A673 (cell line): ENCODE results near the gene NFATC3. TPM values are rescaled to one million over a fixed set of nuclear protein-coding genes. Genes with fewer than 3 reads are reported as not detected.

Source experiments
- BruUV-seq: library from RNA; stranded (reverse); fragments of 400-500 nt; replicated peaks from 2 replicates; lab custom pipeline; 2021; lab: Mats Ljungman, UMichigan
- CTCF ChIA-PET: fragments of 300-600 bp; sonication (Branson Sonifier 250); formaldehyde crosslinking; loops from one replicate; lab custom pipeline; 2022; ENCODE audit warnings: antibody characterized with exemption; lab: Charles Lee
- POLR2A ChIA-PET: fragments of 300-600 bp; sonication (Branson Sonifier 250); formaldehyde crosslinking; loops from one replicate; lab custom pipeline; 2022; ENCODE audit warnings: antibody characterized with exemption; ENCODE audit not compliant: low non-redundant PET; lab: Charles Lee
- DNase-seq: peaks from one replicate; pipeline ENCODE4 v3.0.0-alpha.2; 2015; ENCODE audit warnings: low spot score
- H3K27ac ChIP-seq: fragments of 200-600 bp; sonication (generic); 2 replicates; pipeline ENCODE4 v1.5.1; 2016; ENCODE audit warnings: mixed run types, low read depth, mild to moderate bottlenecking, mixed read lengths, antibody characterized with exemption, low read length; ENCODE audit not compliant: poor library complexity, severe bottlenecking
- H3K27me3 ChIP-seq: fragments of 200-600 bp; sonication (generic); replicated peaks from 2 replicates; pipeline ENCODE4 v1.6.1; 2017; ENCODE audit warnings: mixed run types, low read depth, mild to moderate bottlenecking, mixed read lengths, antibody characterized with exemption, low read length; ENCODE audit not compliant: insufficient read depth, poor library complexity
- H3K36me3 ChIP-seq: fragments of 200-600 bp; sonication (generic); 2 replicates; pipeline ENCODE4 v1.6.1; 2016; ENCODE audit warnings: mixed run types, mild to moderate bottlenecking, mixed read lengths, antibody characterized with exemption, low read length; ENCODE audit not compliant: insufficient read depth, poor library complexity, severe bottlenecking
- H3K4me1 ChIP-seq: fragments of 200-600 bp; sonication (generic); 2 replicates; pipeline ENCODE4 v1.6.1; 2017; ENCODE audit warnings: mixed run types, mild to moderate bottlenecking, mixed read lengths, antibody characterized with exemption, low read length; ENCODE audit not compliant: insufficient read depth, poor library complexity, severe bottlenecking
- H3K4me3 ChIP-seq: fragments of 200-600 bp; sonication (generic); 2 replicates; pipeline ENCODE4 v1.5.1; 2016; ENCODE audit warnings: low read depth, mixed run types, mild to moderate bottlenecking, mixed read lengths, low read length; ENCODE audit not compliant: poor library complexity, severe bottlenecking
- H3K9me3 ChIP-seq: fragments of 200-600 bp; sonication (generic); 2 replicates; pipeline ENCODE4 v1.6.1; 2016; ENCODE audit warnings: mixed run types, low read depth, mild to moderate bottlenecking, mixed read lengths, antibody characterized with exemption, low read length; ENCODE audit not compliant: poor library complexity, severe bottlenecking
- EZH2 ChIP-seq: fragments of 200-600 bp; sonication (generic); IDR thresholded peaks from 2 replicates; pipeline ENCODE4 v1.6.1; 2017; ENCODE audit warnings: borderline replicate concordance, low read depth, mild to moderate bottlenecking, mixed read lengths, antibody characterized with exemption, low read length; ENCODE audit not compliant: poor library complexity, severe bottlenecking
- intact Hi-C: fragments of 100-400 bp; cut with micrococcal nuclease; formaldehyde crosslinking; loops from one replicate; pipeline ENCODE4 v1.10.0; 2022; ENCODE audit not compliant: unreplicated experiment
- total RNA-seq: library from RNA; stranded (reverse); gene quantifications from 2 replicates; pipeline ENCODE4 v1.2.3, GENCODE V29; 2021
- TF ChIP-seq, protein P1 (sequence below): fragments of 300-800, 200-600 bp; sonication (generic); conservative IDR thresholded peaks from 2 replicates; pipeline ENCODE4 v1.5.1; 2017; ENCODE audit warnings: low read depth, mild to moderate bottlenecking, antibody characterized with exemption, low read length, moderate library complexity, mixed read lengths

Gene NFATC3
- total RNA-seq, 1 experiment from 2014 or later: 56.0 TPM

DNA sequence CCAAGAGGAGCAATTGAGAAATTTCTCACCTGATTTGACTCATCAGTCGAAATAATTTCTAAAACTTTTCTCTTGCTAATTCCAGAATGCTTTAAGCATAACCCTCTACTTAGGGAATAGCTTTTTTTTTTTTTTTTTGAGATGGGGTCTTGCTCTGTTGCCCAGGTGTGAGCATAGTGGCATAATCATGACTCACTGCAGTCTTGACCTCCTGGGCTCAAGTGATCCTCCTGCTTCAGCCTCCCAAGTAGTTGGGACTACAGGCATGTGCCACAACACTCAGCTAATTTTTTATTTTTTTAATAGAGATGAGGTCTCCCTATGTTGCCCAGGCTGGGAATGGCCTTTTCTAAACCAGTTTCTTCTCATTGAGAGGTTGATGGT is 13.7 kb upstream of the NFATC3 start:
- peaks cover 5% of the 10 kb centered on the region for H3K4me1 ChIP-seq
- no peak for DNase-seq
- BruUV-seq: no TSS peak
- TF ChIP-seq, protein P1, sequence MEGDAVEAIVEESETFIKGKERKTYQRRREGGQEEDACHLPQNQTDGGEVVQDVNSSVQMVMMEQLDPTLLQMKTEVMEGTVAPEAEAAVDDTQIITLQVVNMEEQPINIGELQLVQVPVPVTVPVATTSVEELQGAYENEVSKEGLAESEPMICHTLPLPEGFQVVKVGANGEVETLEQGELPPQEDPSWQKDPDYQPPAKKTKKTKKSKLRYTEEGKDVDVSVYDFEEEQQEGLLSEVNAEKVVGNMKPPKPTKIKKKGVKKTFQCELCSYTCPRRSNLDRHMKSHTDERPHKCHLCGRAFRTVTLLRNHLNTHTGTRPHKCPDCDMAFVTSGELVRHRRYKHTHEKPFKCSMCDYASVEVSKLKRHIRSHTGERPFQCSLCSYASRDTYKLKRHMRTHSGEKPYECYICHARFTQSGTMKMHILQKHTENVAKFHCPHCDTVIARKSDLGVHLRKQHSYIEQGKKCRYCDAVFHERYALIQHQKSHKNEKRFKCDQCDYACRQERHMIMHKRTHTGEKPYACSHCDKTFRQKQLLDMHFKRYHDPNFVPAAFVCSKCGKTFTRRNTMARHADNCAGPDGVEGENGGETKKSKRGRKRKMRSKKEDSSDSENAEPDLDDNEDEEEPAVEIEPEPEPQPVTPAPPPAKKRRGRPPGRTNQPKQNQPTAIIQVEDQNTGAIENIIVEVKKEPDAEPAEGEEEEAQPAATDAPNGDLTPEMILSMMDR: no peak
- no peak for TF ChIP-seq EZH2
- no peak overlapping the region for H3K27ac ChIP-seq
- intact Hi-C loops: no loop called here
- H3K9me3 ChIP-seq: no peaks in the 10 kb centered on the region
- H3K4me3 ChIP-seq: no peak overlapping the region
- ChIA-PET POLR2A (no interaction called here), CTCF (no interaction called here)
- H3K27me3 ChIP-seq: no peaks in the 10 kb centered on the region
- peaks cover 4% of the 10 kb centered on the region for H3K36me3 ChIP-seq

DNA sequence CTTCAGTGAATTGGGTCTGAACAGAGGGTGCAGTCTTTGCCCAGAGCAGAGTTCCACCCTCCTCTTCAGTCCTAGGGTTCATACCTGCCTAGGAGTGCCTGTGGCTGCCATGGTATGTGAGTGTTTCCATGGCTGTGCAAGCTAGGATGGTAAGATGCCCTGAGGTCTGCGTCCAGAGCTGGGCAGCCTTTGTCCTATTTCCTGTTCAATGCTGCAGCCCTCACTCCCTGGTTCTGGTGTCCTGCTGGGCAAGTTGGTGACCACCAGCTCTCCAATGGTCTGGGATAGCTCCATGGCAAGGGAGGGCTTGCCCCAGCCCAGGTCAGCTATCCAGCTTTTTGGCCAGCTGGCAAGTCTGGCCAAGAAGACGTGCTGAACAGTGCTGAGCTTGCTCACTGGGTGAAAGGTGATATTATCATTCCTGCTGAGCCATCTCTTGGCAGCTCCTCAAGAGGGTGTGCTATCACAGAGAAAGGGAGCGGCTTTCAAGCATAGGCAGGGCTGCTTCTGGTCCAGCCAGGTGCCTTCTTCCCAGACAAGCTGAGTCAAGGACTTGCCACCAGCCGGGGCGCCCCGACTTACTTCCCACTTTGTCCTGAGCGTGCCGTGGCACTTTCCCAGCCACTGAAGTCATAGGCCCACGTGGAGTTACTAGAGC is 13.0 kb upstream of the NFATC3 start:
- no peaks in the 10 kb centered on the region for H3K27me3 ChIP-seq
- no TSS peak for BruUV-seq
- peaks cover 5% of the 10 kb centered on the region for H3K4me1 ChIP-seq
- H3K4me3 ChIP-seq: no peak overlapping the region
- no peak overlapping the region for H3K27ac ChIP-seq
- ChIA-PET CTCF (no interaction called here), POLR2A (no interaction called here)
- H3K36me3 ChIP-seq: peaks cover 7% of the 10 kb centered on the region
- intact Hi-C loops: no loop called here
- no peak for DNase-seq
- no peaks in the 10 kb centered on the region for H3K9me3 ChIP-seq
- TF ChIP-seq, protein P1: no peak
- no peak for TF ChIP-seq EZH2

DNA sequence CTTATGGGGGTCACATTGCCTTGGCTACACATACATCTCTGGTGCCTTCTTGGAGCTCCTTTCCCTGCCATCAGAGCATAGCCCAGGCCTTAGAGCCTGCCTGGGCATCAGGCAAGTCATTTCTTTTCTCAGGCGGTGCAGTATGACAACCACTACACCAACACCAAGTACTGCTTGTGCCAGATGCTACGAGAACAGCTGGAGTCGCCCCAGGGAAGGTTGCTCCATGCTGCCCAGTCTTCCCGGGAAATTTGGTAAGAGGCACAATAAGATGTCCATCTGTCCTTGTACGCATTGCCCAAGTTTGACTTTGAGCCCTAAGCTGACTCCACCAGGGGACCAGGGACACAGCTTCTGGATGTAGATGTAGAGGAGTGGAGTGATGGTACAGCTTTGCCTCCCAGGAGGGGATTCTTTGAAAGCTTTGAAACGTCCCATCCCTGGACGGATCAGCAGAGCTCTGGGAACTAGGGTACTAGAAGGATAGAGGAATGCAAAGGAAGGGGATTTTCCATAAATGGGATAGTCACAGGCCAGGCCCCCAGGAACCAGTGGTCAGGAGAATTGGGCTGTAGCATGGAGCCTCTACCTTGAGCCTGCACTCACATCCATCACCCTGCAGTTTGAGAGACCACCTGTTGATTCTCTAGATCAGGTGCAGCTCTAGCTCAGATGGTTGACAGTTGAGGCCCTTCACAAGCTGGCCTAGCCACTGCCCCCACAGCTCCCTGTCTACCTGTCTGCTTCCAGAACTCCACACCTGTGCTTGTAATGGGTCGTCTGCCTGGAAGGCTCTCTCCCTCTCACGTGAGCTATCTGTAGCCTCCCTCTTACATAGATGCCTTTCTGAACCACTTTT is 11.0 kb upstream of the NFATC3 start:
- peaks cover 7% of the 10 kb centered on the region for H3K36me3 ChIP-seq
- no peaks in the 10 kb centered on the region for H3K27me3 ChIP-seq
- ChIA-PET POLR2A (no interaction called here), CTCF (no interaction called here)
- no peak for TF ChIP-seq EZH2
- TF ChIP-seq, protein P1: no peak
- no peaks in the 10 kb centered on the region for H3K4me1 ChIP-seq
- DNase-seq: no peak
- intact Hi-C loops: no loop called here
- no peak overlapping the region for H3K27ac ChIP-seq
- no peaks in the 10 kb centered on the region for H3K9me3 ChIP-seq
- no peak overlapping the region for H3K4me3 ChIP-seq
- no TSS peak for BruUV-seq
